Stimulated activated CD8-positive, alpha-beta memory T cell treated with anti-CD3 and anti-CD28 coated beads, Interleukin-4, amount 100 ng/mL, for 24 hours (primary cell): Measurements from ENCODE around the gene KRT35.
"Not testable (repeated sequence)": the region's sequence is repeated elsewhere in the genome, so short reads cannot be mapped to it uniquely, and the experiment has no call there.

Experiments used
- DNase-seq: peaks from one replicate; pipeline ENCODE4 v3.0.0-alpha.2; 2020; ENCODE audit warnings: low read depth

Gene KRT35

GRCh38 chr17:41453066-41453465 is 27.9 kb downstream of the KRT35 start:
- no peak for DNase-seq

- DNase-seq: no peak
These were observed 28.7 kb downstream of the KRT35 start for GRCh38 chr17:41452281-41452680.

- DNase-seq: no peak
These were observed 29.7 kb downstream of the KRT35 start for GRCh38 chr17:41451154-41451728.

GRCh38 chr17:41449008-41449407 is 31.9 kb downstream of the KRT35 start:
- no peak for DNase-seq

- no peak for DNase-seq
These were observed 32.4 kb downstream of the KRT35 start for GRCh38 chr17:41448506-41448905.

GRCh38 chr17:41446806-41447205 is 34.1 kb downstream of the KRT35 start:
- no peak for DNase-seq

- no peak for DNase-seq
These were observed 36.3 kb downstream of the KRT35 start for GRCh38 chr17:41444640-41445039.

GRCh38 chr17:41444186-41444585 is 36.8 kb downstream of the KRT35 start:
- no peak for DNase-seq

GRCh38 chr17:41442739-41443138 is 38.2 kb downstream of the KRT35 start:
- DNase-seq: no peak

GRCh38 chr17:41440531-41441033 is 40.4 kb downstream of the KRT35 start, which contains the start of gene KRT38:
Gene KRT38, minus strand, starts transcription at chr17:41440983. Its CDS starts 62 bp downstream, at chr17:41440921.
- no peak for DNase-seq

- no peak for DNase-seq
These were observed 41.6 kb downstream of the KRT35 start for GRCh38 chr17:41439375-41439774.

GRCh38 chr17:41437769-41438168 is 43.2 kb downstream of the KRT35 start:
- no peak for DNase-seq

- no peak for DNase-seq
These were observed 43.7 kb downstream of the KRT35 start for GRCh38 chr17:41437254-41437653.

GRCh38 chr17:41434415-41434814 is 46.5 kb downstream of the KRT35 start:
- no peak for DNase-seq

GRCh38 chr17:41434005-41434404 is 46.9 kb downstream of the KRT35 start:
- no peak for DNase-seq

GRCh38 chr17:41433586-41433985 is 47.4 kb downstream of the KRT35 start:
- no peak for DNase-seq

- not testable (repeated sequence) for DNase-seq
These were observed 50.6 kb downstream of the KRT35 start for GRCh38 chr17:41430376-41430775.

GRCh38 chr17:41429667-41430066 is 51.3 kb downstream of the KRT35 start:
- DNase-seq: no peak

- no peak for DNase-seq
These were observed 52.2 kb downstream of the KRT35 start for GRCh38 chr17:41428591-41429291.
